Mucosa of rectum (tissue), 2 donors: ENCODE data around the gene CREG2.

ENCODE experiments used
- H3K27ac ChIP-seq, 2 donors: one replicate each; pipeline ENCODE4 v1.7.0; 2013; ENCODE audit warnings: inconsistent platforms in 2 of 2, low read depth in 2 of 2, low read length in 2 of 2
- H3K27me3 ChIP-seq, 2 donors: one replicate each; pipeline ENCODE4 v1.7.0; 2013; ENCODE audit warnings: low read length in 2 of 2; ENCODE audit not compliant: control insufficient read depth in 2 of 2, insufficient read depth in 2 of 2
- H3K36me3 ChIP-seq, 2 donors: one replicate each; pipeline ENCODE4 v1.7.0; 2013; ENCODE audit warnings: low read length in 2 of 2; ENCODE audit not compliant: control insufficient read depth in 2 of 2, insufficient read depth in 2 of 2
- H3K4me1 ChIP-seq, 2 donors: one replicate each; pipeline ENCODE4 v1.7.0; 2013; ENCODE audit warnings: low read length in 2 of 2, mild to moderate bottlenecking in 1 of 2; ENCODE audit not compliant: control insufficient read depth in 2 of 2, insufficient read depth in 2 of 2
- H3K4me3 ChIP-seq, 2 donors: one replicate each; pipeline ENCODE4 v1.7.0; 2013; ENCODE audit warnings: low read length in 2 of 2
- H3K9ac ChIP-seq, 2 donors: one replicate each; pipeline ENCODE4 v1.7.0; 2013; ENCODE audit warnings: low read length in 2 of 2, low read depth in 1 of 2, mild to moderate bottlenecking in 1 of 2
- H3K9me3 ChIP-seq, 2 donors: one replicate each; pipeline ENCODE4 v1.7.0; 2013; ENCODE audit warnings: low read length in 2 of 2; ENCODE audit not compliant: control insufficient read depth in 2 of 2
- donor health status: healthy.
- donor health status: Normal muscosa, but diverticular disease.

Gene CREG2

GRCh38 chr2:101399021-101399799 is 11.9 kb upstream of the CREG2 start:
- Histone ChIP-seq H3K4me3 (no peak overlapping the region), H3K27ac (no peak overlapping the region), H3K9ac (no peak overlapping the region), H3K4me1 (peaks cover 0 to 6% of the 10 kb centered on the region in 2 donors), H3K27me3 (peaks cover 0 to 3% of the 10 kb centered on the region in 2 donors), H3K9me3 (no peaks in the 10 kb centered on the region), H3K36me3 (no peaks in the 10 kb centered on the region)

GRCh38 chr2:101398116-101398821 is 11.0 kb upstream of the CREG2 start:
- no peak overlapping the region for H3K27ac ChIP-seq
- peaks cover 0 to 6% of the 10 kb centered on the region in 2 donors for H3K4me1 ChIP-seq
- H3K27me3 ChIP-seq: peaks cover 0 to 3% of the 10 kb centered on the region in 2 donors
- H3K9ac ChIP-seq: no peak overlapping the region
- H3K36me3 ChIP-seq: no peaks in the 10 kb centered on the region
- no peak overlapping the region for H3K4me3 ChIP-seq
- no peaks in the 10 kb centered on the region for H3K9me3 ChIP-seq

DNA sequence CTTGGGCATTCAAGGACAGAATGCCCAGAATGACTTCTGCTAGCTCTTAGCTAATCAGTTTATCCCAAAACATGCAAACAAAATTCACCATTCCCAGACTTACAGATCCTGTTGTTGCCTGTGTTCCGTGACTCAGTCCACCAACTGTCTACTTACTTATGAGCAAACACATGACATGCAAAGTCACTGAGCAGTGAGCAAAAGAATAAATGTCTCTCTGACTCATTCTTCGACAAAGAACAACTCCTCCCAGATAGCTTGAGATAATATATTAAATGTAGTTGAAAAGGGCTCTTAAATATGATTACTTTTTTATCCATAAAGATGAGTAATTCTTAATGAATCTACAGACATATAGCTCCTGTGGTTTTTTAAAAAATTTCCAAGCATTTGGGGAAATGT is 9.0 kb upstream of the CREG2 start:
- Histone ChIP-seq H3K4me3 (no peak overlapping the region), H3K9ac (no peak overlapping the region), H3K9me3 (no peaks in the 10 kb centered on the region), H3K27me3 (no peaks in the 10 kb centered on the region), H3K36me3 (no peaks in the 10 kb centered on the region), H3K4me1 (peaks cover 0 to 6% of the 10 kb centered on the region in 2 donors), H3K27ac (no peak overlapping the region)

- Histone ChIP-seq H3K9ac (no peak overlapping the region), H3K9me3 (no peaks in the 10 kb centered on the region), H3K36me3 (no peaks in the 10 kb centered on the region), H3K27ac (no peak overlapping the region), H3K27me3 (no peaks in the 10 kb centered on the region), H3K4me3 (no peak overlapping the region), H3K4me1 (peaks cover 0 to 6% of the 10 kb centered on the region in 2 donors)
These were observed 8.4 kb upstream of the CREG2 start for GRCh38 chr2:101395545-101396315.

DNA sequence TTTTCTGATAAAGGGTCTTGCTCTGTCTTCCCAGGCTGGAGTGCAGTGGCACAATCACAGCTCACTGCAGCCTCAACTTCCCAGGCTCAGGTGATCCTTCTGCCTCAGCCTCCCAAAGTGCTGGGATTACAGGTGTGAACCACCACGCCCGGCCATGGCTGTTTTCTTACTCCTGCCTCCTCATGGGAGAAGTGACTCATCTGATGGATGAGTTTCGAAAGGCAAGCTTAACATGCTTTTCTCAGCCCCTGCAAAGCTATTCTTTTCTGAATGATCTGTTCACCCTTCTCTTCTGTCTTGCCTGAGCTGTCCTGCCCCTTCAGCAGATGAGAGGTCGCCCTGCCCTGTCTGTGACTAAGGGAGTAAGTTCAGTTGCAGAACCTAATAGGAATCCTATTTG is 929 bp upstream of the CREG2 start:
- Histone ChIP-seq H3K36me3 (no peaks in the 10 kb centered on the region), H3K27ac (no peak overlapping the region), H3K4me3 (no peak overlapping the region), H3K4me1 (peaks cover 6 to 13% of the 10 kb centered on the region in 2 donors), H3K9me3 (no peaks in the 10 kb centered on the region), H3K27me3 (peaks cover 23 to 30% of the 10 kb centered on the region in 2 donors), H3K9ac (no peak overlapping the region)

DNA sequence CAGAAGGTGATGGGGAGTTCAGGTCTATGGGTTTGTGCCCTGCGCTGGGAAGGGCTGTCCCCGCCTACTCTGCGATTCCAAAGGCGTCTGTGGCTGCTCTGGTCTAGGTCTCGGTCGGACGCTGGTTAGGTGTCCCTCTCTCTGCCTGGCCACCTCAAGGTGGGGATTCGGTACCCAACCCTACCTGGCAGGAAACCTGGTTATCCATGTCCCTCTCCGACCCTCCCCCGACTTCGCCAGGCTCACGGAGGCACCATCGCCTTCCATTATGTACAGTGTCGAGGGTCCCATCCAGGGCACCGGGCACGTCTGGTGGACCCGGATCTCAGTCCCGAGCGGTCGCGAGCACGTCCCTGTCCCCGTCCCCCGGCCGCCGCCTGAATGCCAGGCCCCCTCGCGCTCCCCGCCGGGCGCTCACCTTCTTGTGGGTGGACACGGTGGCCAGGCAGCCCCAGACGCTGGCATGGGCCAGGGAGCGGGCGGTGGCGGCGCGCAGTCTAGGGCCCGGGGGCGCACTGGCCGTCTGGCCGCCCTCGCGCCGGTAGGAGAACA is 628 bp downstream of the CREG2 start:
- Histone ChIP-seq H3K9me3 (no peaks in the 10 kb centered on the region), H3K4me3 (peak overlapping the region; percentile 54 to 57), H3K27me3 (peaks cover 23 to 30% of the 10 kb centered on the region in 2 donors), H3K27ac (no peak overlapping the region), H3K36me3 (no peaks in the 10 kb centered on the region), H3K9ac (no peak overlapping the region), H3K4me1 (peaks cover 6 to 13% of the 10 kb centered on the region in 2 donors)

DNA sequence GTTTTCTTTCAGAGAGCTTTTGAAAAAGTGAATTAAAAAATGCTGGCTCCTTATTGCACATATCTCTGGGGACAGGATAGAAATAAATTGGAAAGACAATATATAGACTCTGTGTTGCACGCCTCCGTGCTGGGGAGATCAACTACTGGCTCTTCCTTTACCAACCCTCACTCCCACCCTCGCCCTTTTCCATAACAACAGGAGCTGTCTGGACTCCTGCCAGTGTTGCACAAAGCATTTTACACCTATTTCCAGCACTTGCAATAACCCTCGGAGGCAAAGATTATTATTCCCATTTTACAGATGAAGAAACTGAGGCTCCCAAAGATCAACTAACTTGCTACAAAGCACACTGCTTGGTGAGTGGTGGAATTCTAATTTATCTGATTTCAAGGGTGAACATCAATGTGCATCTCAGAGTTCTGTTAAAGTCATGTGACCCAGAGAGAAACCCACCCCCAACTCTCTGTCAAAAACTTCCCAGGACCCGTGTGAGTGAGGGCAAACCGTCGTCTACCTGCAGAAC is 4.2 kb downstream of the CREG2 start:
- Histone ChIP-seq H3K36me3 (no peaks in the 10 kb centered on the region), H3K4me1 (peaks cover 6 to 13% of the 10 kb centered on the region in 2 donors), H3K27ac (no peak overlapping the region), H3K27me3 (peaks cover 20 to 25% of the 10 kb centered on the region in 2 donors), H3K4me3 (no peak overlapping the region), H3K9me3 (no peaks in the 10 kb centered on the region), H3K9ac (no peak overlapping the region)

DNA sequence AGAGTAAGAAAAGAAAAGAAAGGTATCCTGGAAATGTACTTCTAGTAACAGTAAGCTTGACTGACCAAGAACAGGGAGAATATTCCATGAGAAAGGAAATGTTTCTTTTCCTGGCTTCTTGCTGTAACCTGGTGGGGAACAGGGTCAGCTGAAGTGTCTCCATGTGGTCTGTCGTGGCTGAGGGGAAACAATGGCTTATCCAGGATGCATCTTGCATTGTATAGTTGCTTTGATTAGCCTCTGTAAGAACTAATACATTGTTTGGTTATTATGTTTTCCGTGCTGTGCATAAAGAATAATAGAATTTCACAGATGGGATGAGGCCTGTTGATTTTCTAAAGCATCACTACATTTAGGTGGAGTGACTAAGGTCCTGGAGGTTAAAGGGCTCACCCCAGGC is 4.9 kb downstream of the CREG2 start:
- Histone ChIP-seq H3K27ac (no peak overlapping the region), H3K9me3 (no peaks in the 10 kb centered on the region), H3K4me1 (peaks cover 4 to 10% of the 10 kb centered on the region in 2 donors), H3K27me3 (peaks cover 13 to 20% of the 10 kb centered on the region in 2 donors), H3K4me3 (no peak overlapping the region), H3K36me3 (no peaks in the 10 kb centered on the region), H3K9ac (no peak overlapping the region)

GRCh38 chr2:101380376-101380775 is 6.9 kb downstream of the CREG2 start:
- H3K4me1 ChIP-seq: no peaks in the 10 kb centered on the region
- no peak overlapping the region for H3K27ac ChIP-seq
- peaks cover 4 to 6% of the 10 kb centered on the region in 2 donors for H3K27me3 ChIP-seq
- no peak overlapping the region for H3K9ac ChIP-seq
- no peaks in the 10 kb centered on the region for H3K9me3 ChIP-seq
- no peaks in the 10 kb centered on the region for H3K36me3 ChIP-seq
- no peak overlapping the region for H3K4me3 ChIP-seq
